Endodermal cell (in vitro differentiated cells): Measurements from ENCODE around the gene TMEM52B. TPM values are rescaled to one million over a fixed set of nuclear protein-coding genes. Genes with fewer than 3 reads are reported as not detected.

Experiments used
- DNase-seq: peaks from one replicate; pipeline ENCODE4 v3.0.0-alpha.2; 2017
- H3K27ac ChIP-seq: 2 replicates; pipeline ENCODE4 v1.5.1; 2013; ENCODE audit warnings: mild to moderate bottlenecking, low read depth, low read length, moderate library complexity
- H3K27me3 ChIP-seq: 2 replicates; pipeline ENCODE4 v1.6.1; 2013; ENCODE audit warnings: mild to moderate bottlenecking, low read length, moderate library complexity; ENCODE audit not compliant: insufficient read depth, control insufficient read depth, poor library complexity, severe bottlenecking
- H3K36me3 ChIP-seq: 2 replicates; pipeline ENCODE4 v1.7.0; 2013; ENCODE audit warnings: mild to moderate bottlenecking, low read length, moderate library complexity; ENCODE audit not compliant: control insufficient read depth, insufficient read depth
- H3K4me1 ChIP-seq: one replicate; pipeline ENCODE4 v1.7.0; 2013; ENCODE audit warnings: low read length; ENCODE audit not compliant: control insufficient read depth, insufficient read depth
- H3K4me3 ChIP-seq: 2 replicates; pipeline ENCODE4 v1.5.1; 2013; ENCODE audit warnings: mild to moderate bottlenecking, low read length, moderate library complexity
- H3K9ac ChIP-seq: 2 replicates; pipeline ENCODE4 v1.6.1; 2013; ENCODE audit warnings: mild to moderate bottlenecking, low read length, moderate library complexity; ENCODE audit not compliant: poor library complexity, severe bottlenecking; ENCODE audit errors: extremely low read depth
- H3K9me3 ChIP-seq: 2 replicates; pipeline ENCODE4 v1.6.1; 2013; ENCODE audit warnings: mild to moderate bottlenecking, low read length, moderate library complexity; ENCODE audit not compliant: control insufficient read depth
- H3K27ac Mint-ChIP-seq: 2 replicates; pipeline ENCODE4 v1.8.0; 2020; ENCODE audit warnings: mixed read lengths
- H3K27me3 Mint-ChIP-seq: 2 replicates; pipeline ENCODE4 v1.8.0; 2021; ENCODE audit warnings: mild to moderate bottlenecking, mixed read lengths; ENCODE audit not compliant: insufficient read depth
- H3K36me3 Mint-ChIP-seq: 2 replicates; pipeline ENCODE4 v1.8.0; 2020; ENCODE audit warnings: low read depth, mixed read lengths
- H3K4me1 Mint-ChIP-seq: 2 replicates; pipeline ENCODE4 v1.8.0; 2020; ENCODE audit warnings: mixed read lengths
- H3K4me3 Mint-ChIP-seq: 2 replicates; pipeline ENCODE4 v1.8.0; 2020; ENCODE audit warnings: mild to moderate bottlenecking, moderate library complexity, mixed read lengths
- H3K9me3 Mint-ChIP-seq: 2 replicates; pipeline ENCODE4 v1.8.0; 2020; ENCODE audit warnings: mild to moderate bottlenecking, mixed read lengths
- CTCF ChIP-seq: fragments of 200-600 bp; sonication (generic); conservative IDR thresholded peaks from 2 replicates; pipeline ENCODE4 v1.5.0; 2021; ENCODE audit warnings: antibody characterized with exemption, mild to moderate bottlenecking
- WGBS, 2 experiments: methylation state at CpG; one replicate each; pipeline versions ENCODE4 v1.1.5 to v1.1.7; 2013; ENCODE audit warnings: missing lambda C conversion rate in 2 of 2, mixed read lengths in 1 of 2; ENCODE audit not compliant: insufficient coverage in 1 of 2, insufficient read length in 1 of 2; 5-methylcytosine and 5-hydroxymethylcytosine counted together
- total RNA-seq, 2 donors: library from RNA; stranded (reverse); fragmentation: NEBNext Ultra II Directional in 1 of 2; extraction: Animal tissue kit (Norgen Biotek cat#: 25700) in 1 of 2; gene quantifications; 2 replicates in 1 of 2; 3 replicates in 1 of 2; pipeline ENCODE4 v1.2.1, GENCODE V29; 2021

Gene TMEM52B
- total RNA-seq, 2 donors from 2014 or later = not detected

- no peaks in the 10 kb centered on the region for H3K36me3 ChIP-seq
- H3K4me3 ChIP-seq = no peak overlapping the region
- no peak overlapping the region for H3K27ac ChIP-seq
- Mint-ChIP-seq H3K4me3 (no peak overlapping the region), H3K9me3 (no peaks in the 10 kb centered on the region), H3K27me3 (no peaks in the 10 kb centered on the region), H3K36me3 (no peaks in the 10 kb centered on the region), H3K4me1 (peaks cover 23% of the 10 kb centered on the region), H3K27ac (no peak overlapping the region)
- no peak for TF ChIP-seq CTCF
- no peak for DNase-seq
- H3K4me1 ChIP-seq = no peaks in the 10 kb centered on the region
- no peaks in the 10 kb centered on the region for H3K27me3 ChIP-seq
- no peaks in the 10 kb centered on the region for H3K9me3 ChIP-seq
- no peak overlapping the region for H3K9ac ChIP-seq
- WGBS, 2 experiments = 47 to 78% methylated on average over 2 to 5 of the region's 5 CpGs
These were observed 11.2 kb upstream of the TMEM52B start for GRCh38 chr12:10167599-10167998.

GRCh38 chr12:10169104-10169503 is 9.7 kb upstream of the TMEM52B start:
- no peaks in the 10 kb centered on the region for H3K9me3 Mint-ChIP-seq
- Histone ChIP-seq H3K27me3 (no peaks in the 10 kb centered on the region), H3K27ac (no peak overlapping the region), H3K36me3 (no peaks in the 10 kb centered on the region), H3K4me1 (no peaks in the 10 kb centered on the region), H3K9me3 (no peaks in the 10 kb centered on the region), H3K4me3 (no peak overlapping the region), H3K9ac (no peak overlapping the region)
- TF ChIP-seq CTCF = no peak
- no peaks in the 10 kb centered on the region for H3K27me3 Mint-ChIP-seq
- H3K4me1 Mint-ChIP-seq = peaks cover 22% of the 10 kb centered on the region
- H3K4me3 Mint-ChIP-seq = no peak overlapping the region
- no peak overlapping the region for H3K27ac Mint-ChIP-seq
- no peaks in the 10 kb centered on the region for H3K36me3 Mint-ChIP-seq
- 88 to 91% methylated on average over 1 to 3 of the region's 3 CpGs for WGBS, 2 experiments
- no peak for DNase-seq

- Mint-ChIP-seq H3K27me3 (no peaks in the 10 kb centered on the region), H3K36me3 (no peaks in the 10 kb centered on the region), H3K27ac (no peak overlapping the region), H3K9me3 (no peaks in the 10 kb centered on the region), H3K4me3 (no peak overlapping the region), H3K4me1 (peaks cover 20% of the 10 kb centered on the region)
- TF ChIP-seq CTCF = no peak
- WGBS, 2 experiments = 89 to 94% methylated on average over 3 to 5 of the region's 5 CpGs
- no peaks in the 10 kb centered on the region for H3K36me3 ChIP-seq
- no peak overlapping the region for H3K4me3 ChIP-seq
- no peaks in the 10 kb centered on the region for H3K4me1 ChIP-seq
- no peaks in the 10 kb centered on the region for H3K9me3 ChIP-seq
- no peak overlapping the region for H3K9ac ChIP-seq
- no peaks in the 10 kb centered on the region for H3K27me3 ChIP-seq
- DNase-seq = no peak
- H3K27ac ChIP-seq = no peak overlapping the region
These were observed 8.6 kb upstream of the TMEM52B start for GRCh38 chr12:10170216-10170615.
